GM12878 (cell line): ENCODE results near the gene ZNF592.

ENCODE experiments used
- TF ChIP-seq, protein P1 (sequence below): IDR thresholded peaks from 2 replicates; pipeline ENCODE4 v1.6.1; 2011; ENCODE audit warnings: low read depth, mild to moderate bottlenecking, low read length, moderate library complexity, borderline replicate concordance; ENCODE audit errors: extremely low read depth
- TF ChIP-seq, protein P2 (sequence below), 3 experiments: IDR thresholded peaks in 2 of 3; conservative IDR thresholded peaks in 1 of 3; 2 replicates each; pipeline ENCODE4 v1.5.1; 2011; ENCODE audit warnings: low read depth in 3 of 3, low read length in 3 of 3, mild to moderate bottlenecking in 3 of 3, control low read depth in 2 of 3, moderate library complexity in 2 of 3, inconsistent platforms in 1 of 3, mixed read lengths in 1 of 3; ENCODE audit not compliant: control insufficient read depth in 2 of 3, insufficient read depth in 1 of 3; ENCODE audit errors: extremely low read depth in 1 of 3

DNA sequence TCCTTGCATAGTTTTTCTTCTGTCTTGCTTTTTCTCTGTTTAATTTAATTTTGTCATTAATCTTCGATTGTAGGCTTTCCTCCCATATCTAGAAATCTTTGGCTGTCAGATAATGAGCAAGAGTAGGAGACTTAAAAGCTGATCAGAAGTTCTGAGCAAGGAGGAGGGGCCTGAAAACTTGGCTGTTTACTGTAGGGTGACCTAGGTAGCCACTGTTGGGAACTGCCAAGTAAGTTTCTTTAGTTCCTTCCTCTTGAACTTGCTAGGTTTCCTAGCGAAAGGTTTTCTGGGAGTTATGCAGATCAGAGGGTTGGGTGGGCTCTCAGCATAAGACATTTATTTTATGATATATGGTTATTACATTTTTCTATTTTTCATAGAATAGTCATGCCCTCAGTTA lies 83.2 kb downstream of the ZNF592 start:
- TF ChIP-seq, protein P1, sequence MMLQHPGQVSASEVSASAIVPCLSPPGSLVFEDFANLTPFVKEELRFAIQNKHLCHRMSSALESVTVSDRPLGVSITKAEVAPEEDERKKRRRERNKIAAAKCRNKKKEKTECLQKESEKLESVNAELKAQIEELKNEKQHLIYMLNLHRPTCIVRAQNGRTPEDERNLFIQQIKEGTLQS: no peak
- TF ChIP-seq, protein P2, sequence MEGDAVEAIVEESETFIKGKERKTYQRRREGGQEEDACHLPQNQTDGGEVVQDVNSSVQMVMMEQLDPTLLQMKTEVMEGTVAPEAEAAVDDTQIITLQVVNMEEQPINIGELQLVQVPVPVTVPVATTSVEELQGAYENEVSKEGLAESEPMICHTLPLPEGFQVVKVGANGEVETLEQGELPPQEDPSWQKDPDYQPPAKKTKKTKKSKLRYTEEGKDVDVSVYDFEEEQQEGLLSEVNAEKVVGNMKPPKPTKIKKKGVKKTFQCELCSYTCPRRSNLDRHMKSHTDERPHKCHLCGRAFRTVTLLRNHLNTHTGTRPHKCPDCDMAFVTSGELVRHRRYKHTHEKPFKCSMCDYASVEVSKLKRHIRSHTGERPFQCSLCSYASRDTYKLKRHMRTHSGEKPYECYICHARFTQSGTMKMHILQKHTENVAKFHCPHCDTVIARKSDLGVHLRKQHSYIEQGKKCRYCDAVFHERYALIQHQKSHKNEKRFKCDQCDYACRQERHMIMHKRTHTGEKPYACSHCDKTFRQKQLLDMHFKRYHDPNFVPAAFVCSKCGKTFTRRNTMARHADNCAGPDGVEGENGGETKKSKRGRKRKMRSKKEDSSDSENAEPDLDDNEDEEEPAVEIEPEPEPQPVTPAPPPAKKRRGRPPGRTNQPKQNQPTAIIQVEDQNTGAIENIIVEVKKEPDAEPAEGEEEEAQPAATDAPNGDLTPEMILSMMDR (IDR thresholded peaks at IDR 0.05 in 2 of 3, conservative IDR thresholded peaks at IDR 0.05 in 1 of 3; ENCODE audit: control insufficient read depth in 2 of 3, extremely low read depth in 1 of 3, insufficient read depth in 1 of 3, low read depth in 3 of 3, low read length in 3 of 3): no peak
